ENCODE results near the gene SUPT3H.
"Not testable (repeated sequence)": the region's sequence is repeated elsewhere in the genome, so short reads cannot be mapped to it uniquely, and the experiment has no call there.

The SUPT3H gene

GRCh38 chr6:44914141-44914540 is 463.6 kb downstream of the SUPT3H start:
- Histone ChIP-seq H3K9me3 (ENCODE audit: control insufficient read depth, low read length) (no peaks in the 10 kb centered on the region), H3K4me3 (ENCODE audit: low read length) (no peak overlapping the region), H3K36me3 (ENCODE audit: control insufficient read depth, insufficient read depth, low read length) (no peaks in the 10 kb centered on the region), H3K9ac (ENCODE audit: low read length) (no peak overlapping the region), H3K27me3 (ENCODE audit: control insufficient read depth, insufficient read depth, low read length) (no peaks in the 10 kb centered on the region), H3K4me1 (ENCODE audit: control insufficient read depth, insufficient read depth, low read length) (no peaks in the 10 kb centered on the region)

GRCh38 chr6:44906761-44907160 is 471.0 kb downstream of the SUPT3H start:
- H3K4me3 ChIP-seq (ENCODE audit: low read length) = no peak overlapping the region
- H3K9ac ChIP-seq (ENCODE audit: low read length) = no peak overlapping the region
- no peaks in the 10 kb centered on the region for H3K9me3 ChIP-seq (ENCODE audit: control insufficient read depth, low read length)
- no peaks in the 10 kb centered on the region for H3K27me3 ChIP-seq (ENCODE audit: control insufficient read depth, insufficient read depth, low read length)
- H3K4me1 ChIP-seq (ENCODE audit: control insufficient read depth, insufficient read depth, low read length) = no peaks in the 10 kb centered on the region
- no peaks in the 10 kb centered on the region for H3K36me3 ChIP-seq (ENCODE audit: control insufficient read depth, insufficient read depth, low read length)

- H3K9ac ChIP-seq (ENCODE audit: low read length); H3K36me3 ChIP-seq (ENCODE audit: control insufficient read depth, insufficient read depth, low read length); H3K4me3 ChIP-seq (ENCODE audit: low read length); H3K4me1 ChIP-seq (ENCODE audit: control insufficient read depth, insufficient read depth, low read length); H3K27me3 ChIP-seq (ENCODE audit: control insufficient read depth, insufficient read depth, low read length); H3K9me3 ChIP-seq (ENCODE audit: control insufficient read depth, low read length): not testable (repeated sequence)
These were observed 477.4 kb downstream of the SUPT3H start for GRCh38 chr6:44900358-44900757.

- H3K9ac ChIP-seq (ENCODE audit: low read length) = no peak overlapping the region
- no peaks in the 10 kb centered on the region for H3K4me1 ChIP-seq (ENCODE audit: control insufficient read depth, insufficient read depth, low read length)
- no peaks in the 10 kb centered on the region for H3K9me3 ChIP-seq (ENCODE audit: control insufficient read depth, low read length)
- H3K4me3 ChIP-seq (ENCODE audit: low read length) = no peak overlapping the region
- H3K27me3 ChIP-seq (ENCODE audit: control insufficient read depth, insufficient read depth, low read length) = no peaks in the 10 kb centered on the region
- H3K36me3 ChIP-seq (ENCODE audit: control insufficient read depth, insufficient read depth, low read length) = no peaks in the 10 kb centered on the region
These were observed 479.3 kb downstream of the SUPT3H start for GRCh38 chr6:44898296-44898930.

GRCh38 chr6:44897316-44897715 is 480.4 kb downstream of the SUPT3H start:
- Histone ChIP-seq H3K4me1 (ENCODE audit: control insufficient read depth, insufficient read depth, low read length) (no peaks in the 10 kb centered on the region), H3K9me3 (ENCODE audit: control insufficient read depth, low read length) (no peaks in the 10 kb centered on the region), H3K4me3 (ENCODE audit: low read length) (no peak overlapping the region), H3K36me3 (ENCODE audit: control insufficient read depth, insufficient read depth, low read length) (no peaks in the 10 kb centered on the region), H3K27me3 (ENCODE audit: control insufficient read depth, insufficient read depth, low read length) (no peaks in the 10 kb centered on the region), H3K9ac (ENCODE audit: low read length) (no peak overlapping the region)

GRCh38 chr6:44896701-44897100 is 481.0 kb downstream of the SUPT3H start:
- no peak overlapping the region for H3K4me3 ChIP-seq (ENCODE audit: low read length)
- H3K27me3 ChIP-seq (ENCODE audit: control insufficient read depth, insufficient read depth, low read length) = no peaks in the 10 kb centered on the region
- H3K36me3 ChIP-seq (ENCODE audit: control insufficient read depth, insufficient read depth, low read length) = no peaks in the 10 kb centered on the region
- H3K9ac ChIP-seq (ENCODE audit: low read length) = no peak overlapping the region
- H3K9me3 ChIP-seq (ENCODE audit: control insufficient read depth, low read length) = no peaks in the 10 kb centered on the region
- H3K4me1 ChIP-seq (ENCODE audit: control insufficient read depth, insufficient read depth, low read length) = no peaks in the 10 kb centered on the region

GRCh38 chr6:44892579-44892978 is 485.2 kb downstream of the SUPT3H start:
- no peak overlapping the region for H3K4me3 ChIP-seq (ENCODE audit: low read length)

GRCh38 chr6:44879071-44879470 is 498.7 kb downstream of the SUPT3H start:
- not testable (repeated sequence) for H3K4me1 ChIP-seq (ENCODE audit: control insufficient read depth, insufficient read depth, low read length); H3K9me3 ChIP-seq (ENCODE audit: control insufficient read depth, low read length); H3K36me3 ChIP-seq (ENCODE audit: control insufficient read depth, insufficient read depth, low read length); H3K27me3 ChIP-seq (ENCODE audit: control insufficient read depth, insufficient read depth, low read length); H3K4me3 ChIP-seq (ENCODE audit: low read length); H3K9ac ChIP-seq (ENCODE audit: low read length)

More at GRCh38 chr6:44892579-44892978, 485.2 kb downstream of the SUPT3H start:
- Histone ChIP-seq H3K9ac (ENCODE audit: low read length) (no peak overlapping the region), H3K36me3 (ENCODE audit: control insufficient read depth, insufficient read depth, low read length) (no peaks in the 10 kb centered on the region), H3K9me3 (ENCODE audit: control insufficient read depth, low read length) (no peaks in the 10 kb centered on the region), H3K4me1 (ENCODE audit: control insufficient read depth, insufficient read depth, low read length) (no peaks in the 10 kb centered on the region), H3K27me3 (ENCODE audit: control insufficient read depth, insufficient read depth, low read length) (no peaks in the 10 kb centered on the region)

GRCh38 chr6:44876638-44877037 is 501.1 kb downstream of the SUPT3H start:
- H3K9ac ChIP-seq (ENCODE audit: low read length); H3K4me3 ChIP-seq (ENCODE audit: low read length); H3K27me3 ChIP-seq (ENCODE audit: control insufficient read depth, insufficient read depth, low read length); H3K36me3 ChIP-seq (ENCODE audit: control insufficient read depth, insufficient read depth, low read length); H3K4me1 ChIP-seq (ENCODE audit: control insufficient read depth, insufficient read depth, low read length); H3K9me3 ChIP-seq (ENCODE audit: control insufficient read depth, low read length): not testable (repeated sequence)

GRCh38 chr6:44869321-44869897 is 508.3 kb downstream of the SUPT3H start:
- H3K4me1 ChIP-seq (ENCODE audit: control insufficient read depth, insufficient read depth, low read length) = no peaks in the 10 kb centered on the region
- H3K27me3 ChIP-seq (ENCODE audit: control insufficient read depth, insufficient read depth, low read length) = no peaks in the 10 kb centered on the region
- no peaks in the 10 kb centered on the region for H3K36me3 ChIP-seq (ENCODE audit: control insufficient read depth, insufficient read depth, low read length)
- H3K9ac ChIP-seq (ENCODE audit: low read length) = no peak overlapping the region
- no peak overlapping the region for H3K4me3 ChIP-seq (ENCODE audit: low read length)
- H3K9me3 ChIP-seq (ENCODE audit: control insufficient read depth, low read length) = no peaks in the 10 kb centered on the region

GRCh38 chr6:44868910-44869309 is 508.8 kb downstream of the SUPT3H start:
- Histone ChIP-seq H3K9ac (ENCODE audit: low read length) (no peak overlapping the region), H3K4me1 (ENCODE audit: control insufficient read depth, insufficient read depth, low read length) (no peaks in the 10 kb centered on the region), H3K4me3 (ENCODE audit: low read length) (no peak overlapping the region), H3K27me3 (ENCODE audit: control insufficient read depth, insufficient read depth, low read length) (no peaks in the 10 kb centered on the region), H3K36me3 (ENCODE audit: control insufficient read depth, insufficient read depth, low read length) (no peaks in the 10 kb centered on the region), H3K9me3 (ENCODE audit: control insufficient read depth, low read length) (no peaks in the 10 kb centered on the region)

GRCh38 chr6:44868335-44868668 is 509.4 kb downstream of the SUPT3H start:
- Histone ChIP-seq H3K36me3 (ENCODE audit: control insufficient read depth, insufficient read depth, low read length) (no peaks in the 10 kb centered on the region), H3K9me3 (ENCODE audit: control insufficient read depth, low read length) (no peaks in the 10 kb centered on the region), H3K4me1 (ENCODE audit: control insufficient read depth, insufficient read depth, low read length) (no peaks in the 10 kb centered on the region), H3K9ac (ENCODE audit: low read length) (no peak overlapping the region), H3K27me3 (ENCODE audit: control insufficient read depth, insufficient read depth, low read length) (no peaks in the 10 kb centered on the region), H3K4me3 (ENCODE audit: low read length) (no peak overlapping the region)

Measured in mucosa of stomach (tissue), 1 donor.